Endothelial cell of umbilical vein (primary cell): ENCODE measurements around the gene PPP1R26. TPM values are rescaled to one million over a fixed set of nuclear protein-coding genes. Genes with fewer than 3 reads are reported as not detected.

Experiments used
- BruUV-seq: library from RNA; stranded (reverse); fragments of 400-500 nt; replicated peaks from 2 replicates; lab custom pipeline; 2021; lab: Mats Ljungman, UMichigan
- CTCF ChIA-PET: fragments of 300-600, 350-600 bp; sonication (Branson Sonifier 250); formaldehyde crosslinking; loops from one replicate; lab custom pipeline; 2021; ENCODE audit warnings: antibody characterized with exemption, inconsistent platforms; lab: Charles Lee
- POLR2A ChIA-PET: fragments of 300-600, 350-600 bp; sonication (Branson Sonifier 250); formaldehyde crosslinking; loops from one replicate; lab custom pipeline; 2021; ENCODE audit warnings: antibody characterized with exemption, inconsistent platforms; lab: Charles Lee
- DNase-seq: peaks from one replicate; pipeline ENCODE4 v3.0.0-alpha.2; 2011; ENCODE audit warnings: low read depth, low spot score
- FAIRE-seq: peaks from 2 replicates; lab custom pipeline; 2011; peaks lifted over from hg19 to GRCh38; lab: Jason Lieb, UNC
- H2AFZ ChIP-seq: 2 replicates; pipeline ENCODE4 v1.6.0; 2012; ENCODE audit warnings: low read depth, low read length, control low read depth, inconsistent platforms
- H3K27ac ChIP-seq: 2 replicates; pipeline ENCODE4 v1.5.1; 2011; ENCODE audit warnings: low read depth, mild to moderate bottlenecking, control low read depth, low read length, moderate library complexity; ENCODE audit not compliant: insufficient read depth
- H3K27me3 ChIP-seq, 2 experiments: 2 replicates each; pipeline versions ENCODE4 v1.6.0 to v1.6.1; 2011; ENCODE audit warnings: low read length in 2 of 2, mixed read lengths in 1 of 2; ENCODE audit not compliant: control insufficient read depth in 2 of 2, insufficient read depth in 2 of 2
- H3K36me3 ChIP-seq, 2 experiments: 2 replicates in 1 of 2; 3 replicates in 1 of 2; pipeline ENCODE4 v1.5.1; 2011; ENCODE audit warnings: low read length in 2 of 2, mild to moderate bottlenecking in 1 of 2, moderate library complexity in 1 of 2; ENCODE audit not compliant: control insufficient read depth in 2 of 2, insufficient read depth in 2 of 2; ENCODE audit errors: extremely low read depth in 1 of 2
- H3K4me1 ChIP-seq: 3 replicates; pipeline ENCODE4 v1.5.1; 2011; ENCODE audit warnings: mild to moderate bottlenecking, low read length; ENCODE audit not compliant: control insufficient read depth, insufficient read depth; ENCODE audit errors: extremely low read depth
- H3K4me2 ChIP-seq: 2 replicates; pipeline ENCODE4 v1.6.1; 2011; ENCODE audit warnings: low read length, control low read depth, mixed read lengths; ENCODE audit not compliant: insufficient read depth
- H3K4me3 ChIP-seq, 3 experiments: fragments of 200-600 bp in 1 of 3; sonication (generic), shearing (Covaris generic) in 1 of 3; replicated peaks in 1 of 3; 2 replicates each; pipeline ENCODE4 v1.5.1; 2011 to 2016; ENCODE audit warnings: control low read depth in 3 of 3, low read length in 3 of 3, mild to moderate bottlenecking in 2 of 3, inconsistent platforms in 1 of 3, low read depth in 1 of 3, moderate library complexity in 1 of 3; ENCODE audit not compliant: insufficient read depth in 1 of 3
- H3K79me2 ChIP-seq: 2 replicates; pipeline ENCODE4 v1.6.0; 2012; ENCODE audit warnings: low read length, inconsistent platforms; ENCODE audit not compliant: control insufficient read depth, insufficient read depth
- H3K9ac ChIP-seq: replicated peaks from 2 replicates; pipeline ENCODE3; 2011; ENCODE audit warnings: low read length, control low read depth; ENCODE audit not compliant: insufficient read depth; ENCODE audit errors: extremely low read depth
- H3K9me1 ChIP-seq: replicated peaks from 3 replicates; pipeline ENCODE4 v1.6.0; 2011; ENCODE audit warnings: mild to moderate bottlenecking, low read length; ENCODE audit not compliant: control insufficient read depth, insufficient read depth; ENCODE audit errors: extremely low read depth
- H3K9me3 ChIP-seq: replicated peaks from 2 replicates; pipeline ENCODE4 v1.5.1; 2012; ENCODE audit warnings: low read length, inconsistent platforms; ENCODE audit not compliant: control insufficient read depth, insufficient read depth
- H4K20me1 ChIP-seq: replicated peaks from 2 replicates; pipeline ENCODE3; 2011; ENCODE audit warnings: mild to moderate bottlenecking, low read length; ENCODE audit not compliant: control insufficient read depth, insufficient read depth; ENCODE audit errors: extremely low read depth
- EZH2 ChIP-seq: IDR thresholded peaks from 2 replicates; pipeline ENCODE4 v1.6.1; 2012; ENCODE audit warnings: borderline replicate concordance, low read depth, mild to moderate bottlenecking, moderate library complexity, low read length, inconsistent platforms; ENCODE audit not compliant: severe bottlenecking
- FOS ChIP-seq: IDR thresholded peaks from 2 replicates; pipeline ENCODE4 v1.6.1; 2011; ENCODE audit warnings: mild to moderate bottlenecking, low read length, moderate library complexity, borderline replicate concordance; ENCODE audit not compliant: insufficient read depth
- GATA2 ChIP-seq: IDR thresholded peaks from 2 replicates; pipeline ENCODE4 v1.7.0; 2011; ENCODE audit warnings: low read depth, mild to moderate bottlenecking, moderate library complexity, mixed read lengths, low read length; ENCODE audit not compliant: insufficient read length, insufficient read depth
- JUN ChIP-seq: IDR thresholded peaks from 2 replicates; pipeline ENCODE4 v1.6.1; 2011; ENCODE audit warnings: borderline replicate concordance, low read depth; ENCODE audit not compliant: insufficient read length, insufficient read depth
- MYC ChIP-seq: IDR thresholded peaks from one replicate; pipeline ENCODE4 v1.6.1; 2011; ENCODE audit warnings: mild to moderate bottlenecking, low read depth, low read length
- POLR2A ChIP-seq: IDR thresholded peaks from 2 replicates; pipeline ENCODE4 v1.6.1; 2012; ENCODE audit warnings: low read depth, mild to moderate bottlenecking, control low read depth, low read length
- POLR2AphosphoS5 ChIP-seq: IDR thresholded peaks from 2 replicates; pipeline ENCODE4 v1.6.1; 2012; ENCODE audit warnings: low read depth, mild to moderate bottlenecking, control low read depth, low read length, moderate library complexity; ENCODE audit not compliant: insufficient read depth
- dilution Hi-C: fragments of 300-500 bp; cut with MboI; formaldehyde crosslinking; loops from one replicate; pipeline ENCODE4 v1.15.0; 2019; ENCODE audit warnings: low sequenced_read_pairs; ENCODE audit not compliant: extremely low pct_ligation_motif_present
- intact Hi-C: fragments of 100-400 bp; cut with micrococcal nuclease; formaldehyde crosslinking; loops from one replicate; pipeline ENCODE4 v1.10.0; 2022
- polyA plus RNA-seq, 4 experiments: library from polyadenylated mRNA; depleted of rRNA in 3 of 4; stranded (reverse) in 3 of 4; unstranded in 1 of 4; fragments of >200 nt; gene quantifications; 2 replicates each; pipeline versions ENCODE4 v1.2.1 to v1.2.3, GENCODE V29; 2011 to 2012; ENCODE audit warnings: missing spikeins in 1 of 4
- total RNA-seq: library from RNA; stranded (reverse); gene quantifications from 2 replicates; pipeline ENCODE4 v1.2.3, GENCODE V29; 2021
- TF ChIP-seq, protein P1 (sequence below): IDR thresholded peaks from 2 replicates; pipeline ENCODE4 v1.6.1; 2011; ENCODE audit not compliant: insufficient read depth, insufficient read length
- TF ChIP-seq, protein P2 (sequence below), 2 donors: IDR thresholded peaks; 1 replicate in 1 of 2; 2 replicates in 1 of 2; pipeline ENCODE4 v1.5.1; 2011; ENCODE audit warnings: low read length in 2 of 2, mild to moderate bottlenecking in 2 of 2, moderate library complexity in 2 of 2, control low read depth in 1 of 2, inconsistent platforms in 1 of 2, low read depth in 1 of 2; ENCODE audit not compliant: insufficient read depth in 1 of 2; ENCODE audit errors: extremely low read depth in 1 of 2

Gene PPP1R26
- total and polyA plus RNA-seq, 2 donors (not counting 3 experiments of a cell fraction or from before 2014, with no cell fraction given), result 5.9 to 16.9 TPM

DNA sequence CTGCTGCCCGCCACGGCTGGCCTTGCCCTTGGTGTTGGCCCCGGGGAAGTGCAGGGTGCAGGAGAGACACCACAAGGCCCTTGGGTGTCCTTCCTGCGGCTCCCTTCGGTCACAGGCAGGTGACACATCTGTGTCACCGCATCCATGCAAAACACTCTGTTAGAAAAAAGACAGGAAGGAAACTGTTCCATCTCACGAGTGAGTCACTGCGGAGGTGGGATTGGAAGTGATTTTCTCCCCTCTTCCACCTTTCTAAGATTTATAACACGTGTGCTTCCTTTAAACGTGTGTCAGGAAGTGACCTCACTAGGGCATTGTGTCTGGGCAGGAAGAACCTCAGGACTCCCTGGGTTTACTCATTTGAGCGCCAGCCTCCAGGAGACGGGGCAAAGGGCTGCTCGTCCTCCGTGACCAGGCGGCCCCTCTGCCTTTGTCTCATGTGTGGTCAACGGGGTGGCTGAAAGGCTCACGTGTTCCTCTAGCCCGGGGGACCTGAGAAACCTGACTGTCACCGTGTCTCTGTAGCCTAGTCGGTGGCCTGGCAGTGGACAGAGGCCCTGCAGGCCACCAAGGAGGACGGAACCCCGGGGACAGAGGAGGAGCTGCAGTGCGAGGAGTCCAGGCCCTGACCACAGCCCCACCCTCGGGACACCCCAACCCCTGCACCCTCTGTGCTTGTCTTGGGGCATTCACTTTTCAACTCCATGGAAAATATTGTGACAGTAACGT is 36.7 kb downstream of the PPP1R26 start:
- Histone ChIP-seq H2AFZ (no peak overlapping the region), H3K36me3 (no peaks in the 10 kb centered on the region), H3K4me2 (no peak overlapping the region), H3K4me1 (peaks cover 9% of the 10 kb centered on the region), H3K9me3 (no peaks in the 10 kb centered on the region), H3K27me3 (no peaks in the 10 kb centered on the region), H3K4me3 (no peak overlapping the region), H3K79me2 (no peaks in the 10 kb centered on the region), H4K20me1 (no peaks in the 10 kb centered on the region), H3K9me1 (no peaks in the 10 kb centered on the region), H3K9ac (no peak overlapping the region), H3K27ac (peak overlapping the region; percentile 79)
- BruUV-seq, result TSS peak; percentile 97
- dilution Hi-C loops (no loop called here), intact Hi-C loops (loop anchor here (1.0 kb wide), 1 partner anchor 12 kb away; no protein-coding TSS in a partner anchor)
- TF ChIP-seq JUN (peak; percentile 79), FOS (peak; percentile 65), GATA2 (no peak)
- TF ChIP-seq, protein P1, sequence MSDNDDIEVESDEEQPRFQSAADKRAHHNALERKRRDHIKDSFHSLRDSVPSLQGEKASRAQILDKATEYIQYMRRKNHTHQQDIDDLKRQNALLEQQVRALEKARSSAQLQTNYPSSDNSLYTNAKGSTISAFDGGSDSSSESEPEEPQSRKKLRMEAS, result peak; percentile 65
- CTCF ChIA-PET, result no interaction called here
- DNase-seq, result peak; percentile 54
- POLR2A ChIA-PET, result no interaction called here
- FAIRE-seq, result peak; percentile 87

DNA sequence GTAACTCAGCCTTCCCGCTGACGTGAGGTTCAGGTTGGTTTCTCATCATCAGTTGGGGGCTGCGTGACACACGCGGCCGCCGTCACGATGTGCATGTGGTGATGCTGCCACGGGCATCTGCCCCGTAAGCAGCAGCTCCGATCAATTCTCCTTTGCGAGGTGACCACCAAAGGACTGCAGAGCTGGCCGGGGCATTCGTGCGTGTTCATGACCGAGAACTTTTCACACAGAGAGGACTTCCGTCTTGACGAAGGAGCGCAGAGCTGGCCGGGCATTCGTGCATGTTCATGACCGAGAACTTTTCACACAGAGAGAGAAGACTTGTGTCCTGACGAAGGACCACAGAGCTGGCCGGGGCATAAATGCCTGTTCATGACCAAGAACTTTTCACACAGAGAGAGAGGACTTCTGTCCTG is 37.8 kb downstream of the PPP1R26 start:
- Histone ChIP-seq H3K9me3 (no peaks in the 10 kb centered on the region), H3K27ac (no peak overlapping the region), H3K4me3 (no peak overlapping the region), H3K9me1 (no peaks in the 10 kb centered on the region), H3K27me3 (no peaks in the 10 kb centered on the region), H3K4me1 (peaks cover 9% of the 10 kb centered on the region), H3K79me2 (no peaks in the 10 kb centered on the region), H3K9ac (no peak overlapping the region), H4K20me1 (no peaks in the 10 kb centered on the region), H3K36me3 (no peaks in the 10 kb centered on the region), H3K4me2 (no peak overlapping the region), H2AFZ (no peak overlapping the region)
- ChIA-PET CTCF (no interaction called here), POLR2A (no interaction called here)
- dilution Hi-C loops, result no loop called here
- BruUV-seq, result no TSS peak
- no peak for TF ChIP-seq JUN
- TF ChIP-seq, protein P1, result no peak
- no peak for TF ChIP-seq MYC
- TF ChIP-seq, protein P2, sequence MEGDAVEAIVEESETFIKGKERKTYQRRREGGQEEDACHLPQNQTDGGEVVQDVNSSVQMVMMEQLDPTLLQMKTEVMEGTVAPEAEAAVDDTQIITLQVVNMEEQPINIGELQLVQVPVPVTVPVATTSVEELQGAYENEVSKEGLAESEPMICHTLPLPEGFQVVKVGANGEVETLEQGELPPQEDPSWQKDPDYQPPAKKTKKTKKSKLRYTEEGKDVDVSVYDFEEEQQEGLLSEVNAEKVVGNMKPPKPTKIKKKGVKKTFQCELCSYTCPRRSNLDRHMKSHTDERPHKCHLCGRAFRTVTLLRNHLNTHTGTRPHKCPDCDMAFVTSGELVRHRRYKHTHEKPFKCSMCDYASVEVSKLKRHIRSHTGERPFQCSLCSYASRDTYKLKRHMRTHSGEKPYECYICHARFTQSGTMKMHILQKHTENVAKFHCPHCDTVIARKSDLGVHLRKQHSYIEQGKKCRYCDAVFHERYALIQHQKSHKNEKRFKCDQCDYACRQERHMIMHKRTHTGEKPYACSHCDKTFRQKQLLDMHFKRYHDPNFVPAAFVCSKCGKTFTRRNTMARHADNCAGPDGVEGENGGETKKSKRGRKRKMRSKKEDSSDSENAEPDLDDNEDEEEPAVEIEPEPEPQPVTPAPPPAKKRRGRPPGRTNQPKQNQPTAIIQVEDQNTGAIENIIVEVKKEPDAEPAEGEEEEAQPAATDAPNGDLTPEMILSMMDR (IDR thresholded peaks at IDR 0.05; ENCODE audit: extremely low read depth in 1 of 2, insufficient read depth in 1 of 2, low read depth in 1 of 2, low read length in 2 of 2), result no peak
- TF ChIP-seq GATA2, result no peak
- no peak for TF ChIP-seq POLR2AphosphoS5
- TF ChIP-seq FOS, result no peak
- no peak for TF ChIP-seq EZH2
- no peak for TF ChIP-seq POLR2A
- intact Hi-C loops, result no loop called here
- FAIRE-seq, result no peak
- no peak for DNase-seq
